GM21619 (cell line): ENCODE data around the gene CCDC102A.

Experiments
- ATAC-seq: cut with Tn5 transposase; IDR thresholded peaks from one replicate; pipeline ENCODE4 v1.9.1; 2021; ENCODE audit not compliant: unreplicated experiment

CCDC102A gene

DNA sequence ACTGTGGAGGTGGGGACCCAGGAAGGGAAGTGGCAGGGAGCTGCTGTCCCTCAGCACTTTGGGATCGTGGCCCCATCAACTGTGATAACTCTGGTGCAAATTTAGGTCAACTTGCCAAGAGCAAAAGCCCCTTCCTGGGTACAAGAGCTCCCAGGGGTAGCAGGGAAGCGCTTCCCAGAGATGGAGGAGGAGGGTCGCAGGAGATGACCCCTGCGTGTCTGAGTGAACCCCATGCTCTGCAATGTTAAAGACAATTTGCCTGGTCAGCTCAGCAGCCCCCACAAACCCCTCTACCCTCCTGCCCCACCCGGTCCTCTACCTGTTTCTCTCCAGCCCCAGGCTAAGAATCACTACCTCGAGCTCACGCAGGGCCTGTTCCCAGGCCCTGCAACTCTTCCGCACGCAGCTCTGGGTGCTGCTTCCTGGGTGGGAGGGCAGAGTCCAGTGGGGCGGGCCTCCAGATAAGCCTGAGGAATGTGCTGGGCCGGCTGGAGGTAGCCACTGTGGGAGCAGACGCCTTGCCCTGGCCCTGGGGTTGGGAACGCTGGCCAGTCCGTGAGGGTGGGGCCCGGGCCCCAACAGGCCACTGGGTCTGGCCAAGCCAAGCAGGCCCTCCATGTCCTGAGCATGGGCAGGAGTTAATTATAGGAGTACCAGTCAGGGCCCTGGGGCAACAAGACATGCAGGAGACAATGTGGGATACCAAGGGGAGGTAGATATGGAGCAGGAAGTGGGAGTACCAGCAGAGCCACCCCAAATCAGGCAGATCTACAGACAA lies 56.2 kb downstream of the CCDC102A start:
- no peak for ATAC-seq

DNA sequence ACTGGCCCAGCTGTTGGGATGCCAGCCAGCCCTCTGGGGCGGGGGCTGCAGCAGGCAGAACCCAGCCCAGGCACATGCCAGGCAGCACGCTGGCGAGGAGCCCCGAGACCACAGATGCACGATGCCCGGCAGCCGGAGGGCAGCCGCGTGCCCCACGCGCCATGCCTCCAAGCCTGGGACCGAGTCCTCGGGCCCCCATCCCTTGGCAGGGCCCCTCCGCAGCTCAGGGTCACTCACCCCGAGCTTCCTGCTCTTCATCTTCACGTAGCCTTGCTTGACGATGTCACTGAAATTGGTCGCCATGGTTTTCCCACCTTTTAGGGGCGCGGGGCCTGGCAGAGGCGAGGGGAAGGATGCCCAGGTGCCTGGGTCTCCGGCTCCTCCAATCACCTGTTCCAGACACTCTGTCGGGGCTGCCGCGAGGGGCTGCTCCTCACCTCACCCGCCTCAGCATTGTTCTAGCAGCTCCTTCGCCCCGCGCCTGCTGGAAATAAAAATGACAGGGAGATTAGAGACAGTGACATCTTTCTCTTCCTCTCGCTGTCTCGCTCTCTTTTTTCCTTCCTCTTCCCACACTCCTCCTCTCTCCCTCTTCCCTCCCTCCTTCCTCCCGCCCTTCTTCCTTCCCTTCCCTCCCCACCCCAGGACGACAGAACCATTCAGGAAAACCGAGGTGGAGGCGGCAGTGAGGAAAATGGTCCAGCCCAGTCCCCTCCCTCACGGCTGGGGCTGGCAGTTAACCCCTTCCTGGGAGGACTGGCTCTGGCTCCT lies 57.0 kb downstream of the CCDC102A start:
- ATAC-seq: no peak

DNA sequence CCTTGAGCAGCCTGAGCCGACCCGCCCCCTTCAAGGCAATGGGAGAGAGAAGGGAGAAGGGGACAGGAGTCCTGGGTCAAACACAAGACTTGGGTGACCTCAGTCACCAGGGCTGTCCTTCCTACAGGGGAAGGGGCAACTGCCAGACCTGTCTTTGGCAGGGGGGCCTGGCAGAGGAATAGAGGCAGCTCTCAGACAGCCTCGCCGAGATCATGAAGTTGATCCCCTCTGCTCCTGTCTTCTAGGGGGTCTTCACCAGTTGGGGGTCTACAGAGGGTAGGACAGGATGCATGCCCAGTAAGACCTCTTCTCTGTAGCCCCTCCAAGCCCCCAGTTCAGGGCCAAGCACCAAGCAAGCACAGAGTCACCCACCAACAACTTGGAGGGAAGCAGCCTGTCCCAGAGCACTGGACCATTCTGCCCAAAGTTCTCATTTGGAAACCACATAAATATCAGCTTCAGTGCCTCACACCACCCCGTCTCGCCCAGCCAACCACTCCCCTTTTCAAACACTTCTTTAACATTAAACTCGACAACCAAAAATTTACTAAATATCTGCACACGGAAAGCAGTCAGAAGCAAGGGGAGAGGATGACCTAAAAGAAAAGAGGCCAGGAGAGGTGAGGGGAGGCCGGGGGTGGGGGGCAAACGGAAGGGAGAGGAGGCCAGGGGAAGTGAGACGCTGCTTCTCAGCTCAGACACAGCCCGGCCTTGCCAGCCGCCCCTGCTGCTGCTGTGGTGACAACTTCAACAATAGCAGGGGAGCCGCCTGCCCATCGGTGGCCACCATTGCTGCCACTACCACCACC lies 57.8 kb downstream of the CCDC102A start:
- ATAC-seq: no peak

DNA sequence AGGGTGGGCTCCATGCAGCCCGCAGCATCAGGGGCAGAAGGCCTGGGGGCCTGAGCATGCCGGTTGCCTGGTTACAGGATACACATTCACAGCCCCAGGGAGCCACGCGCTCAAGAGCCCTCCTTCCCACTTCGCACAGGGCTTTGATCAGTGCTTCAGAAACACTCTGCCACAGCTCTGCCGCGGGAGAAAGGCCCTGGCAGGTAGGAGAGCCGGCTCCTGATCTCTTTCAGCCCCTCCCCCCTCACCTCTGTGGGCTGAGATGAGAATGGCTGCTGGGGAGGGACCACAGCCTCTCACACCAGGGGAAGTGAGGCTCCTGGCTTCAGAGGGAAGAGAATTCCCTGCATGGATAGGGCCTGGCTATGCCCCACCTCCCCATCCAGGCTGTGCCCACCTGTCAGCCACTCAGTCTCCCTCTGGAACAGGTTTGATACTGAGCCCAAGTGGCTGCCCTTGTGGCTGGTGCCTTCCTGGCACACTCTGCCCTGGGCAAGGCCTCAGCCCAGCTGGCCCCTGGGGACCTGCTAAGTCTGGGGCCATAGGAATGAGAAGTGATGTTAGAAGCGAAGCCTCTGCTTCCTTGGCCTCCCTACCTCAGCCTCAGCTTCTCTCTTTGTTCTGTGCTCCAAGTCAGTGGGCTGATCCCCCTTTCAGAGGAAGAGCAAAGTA lies 58.7 kb downstream of the CCDC102A start:
- ATAC-seq: no peak

DNA sequence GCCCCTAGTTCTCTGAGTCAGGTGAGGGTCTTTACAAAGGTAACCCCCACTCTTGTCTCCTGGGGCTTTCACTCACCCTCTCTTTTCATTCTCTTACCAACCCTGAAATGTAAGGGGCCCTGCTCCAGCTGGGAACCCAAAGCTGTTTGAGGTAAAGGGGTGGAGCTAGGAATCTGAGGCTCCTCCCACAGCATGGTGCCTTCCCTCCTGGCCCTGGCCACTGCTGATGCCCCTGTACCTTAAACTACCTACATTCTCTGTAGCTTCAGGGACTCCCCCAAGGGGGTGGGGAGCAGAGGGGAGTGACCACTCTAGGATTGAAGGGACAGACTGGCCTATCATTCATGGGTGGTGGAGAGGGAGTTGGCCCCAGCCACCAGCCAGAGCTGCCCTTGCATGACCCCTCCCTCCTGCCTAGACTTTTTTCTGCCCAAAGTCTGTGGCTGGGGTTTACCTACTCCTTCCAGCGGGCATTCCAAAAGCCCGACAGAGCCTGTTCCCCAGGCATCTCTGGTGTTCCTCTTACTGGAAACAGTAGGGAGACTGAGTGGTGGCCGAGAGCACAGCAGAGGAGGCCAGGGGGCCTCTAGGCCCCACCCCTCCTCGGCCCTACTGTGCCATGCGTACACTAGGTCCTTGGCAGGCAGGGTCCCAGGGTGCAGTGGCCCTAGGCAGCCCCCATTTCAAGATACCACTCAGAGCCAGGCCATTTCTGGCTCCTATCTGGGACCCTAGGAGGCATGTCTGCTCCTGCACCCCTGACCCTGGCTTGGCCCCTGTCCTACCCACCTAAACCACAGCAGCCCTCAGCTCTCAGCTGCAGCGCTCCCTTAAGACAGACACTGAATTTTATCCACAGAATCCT lies 59.6 kb downstream of the CCDC102A start:
- ATAC-seq: no peak

DNA sequence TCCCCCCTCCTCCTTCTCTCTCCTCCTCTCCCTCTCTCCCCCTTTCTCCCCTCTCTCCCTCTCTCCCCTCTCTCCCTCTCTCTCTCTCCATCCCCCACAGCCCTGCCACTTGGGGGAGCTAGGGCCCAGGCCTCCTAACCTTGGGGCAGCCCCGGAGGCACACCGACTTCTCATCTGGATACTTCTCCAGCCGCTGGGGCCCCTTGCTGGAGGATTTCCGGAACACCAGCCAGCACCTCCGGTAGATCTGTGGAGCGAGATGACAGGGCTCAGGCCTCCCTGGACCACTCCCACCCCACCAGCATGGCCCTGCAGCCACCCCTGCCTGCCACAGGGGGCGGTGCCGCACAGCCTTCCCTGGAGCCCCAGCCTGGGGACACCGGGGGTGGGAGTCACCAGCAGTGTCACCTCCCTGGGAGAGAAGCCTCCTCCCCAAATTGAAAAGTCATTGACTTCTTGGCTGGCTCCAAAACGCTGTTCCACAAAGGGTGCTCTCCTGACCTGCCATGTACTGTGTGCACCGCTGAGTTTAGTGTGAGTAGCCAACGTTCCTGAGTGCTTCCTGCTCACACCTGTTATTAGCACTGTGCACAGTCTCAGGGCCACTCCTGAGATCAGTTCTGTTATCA lies 60.5 kb downstream of the CCDC102A start:
- ATAC-seq: peak; percentile 98

DNA sequence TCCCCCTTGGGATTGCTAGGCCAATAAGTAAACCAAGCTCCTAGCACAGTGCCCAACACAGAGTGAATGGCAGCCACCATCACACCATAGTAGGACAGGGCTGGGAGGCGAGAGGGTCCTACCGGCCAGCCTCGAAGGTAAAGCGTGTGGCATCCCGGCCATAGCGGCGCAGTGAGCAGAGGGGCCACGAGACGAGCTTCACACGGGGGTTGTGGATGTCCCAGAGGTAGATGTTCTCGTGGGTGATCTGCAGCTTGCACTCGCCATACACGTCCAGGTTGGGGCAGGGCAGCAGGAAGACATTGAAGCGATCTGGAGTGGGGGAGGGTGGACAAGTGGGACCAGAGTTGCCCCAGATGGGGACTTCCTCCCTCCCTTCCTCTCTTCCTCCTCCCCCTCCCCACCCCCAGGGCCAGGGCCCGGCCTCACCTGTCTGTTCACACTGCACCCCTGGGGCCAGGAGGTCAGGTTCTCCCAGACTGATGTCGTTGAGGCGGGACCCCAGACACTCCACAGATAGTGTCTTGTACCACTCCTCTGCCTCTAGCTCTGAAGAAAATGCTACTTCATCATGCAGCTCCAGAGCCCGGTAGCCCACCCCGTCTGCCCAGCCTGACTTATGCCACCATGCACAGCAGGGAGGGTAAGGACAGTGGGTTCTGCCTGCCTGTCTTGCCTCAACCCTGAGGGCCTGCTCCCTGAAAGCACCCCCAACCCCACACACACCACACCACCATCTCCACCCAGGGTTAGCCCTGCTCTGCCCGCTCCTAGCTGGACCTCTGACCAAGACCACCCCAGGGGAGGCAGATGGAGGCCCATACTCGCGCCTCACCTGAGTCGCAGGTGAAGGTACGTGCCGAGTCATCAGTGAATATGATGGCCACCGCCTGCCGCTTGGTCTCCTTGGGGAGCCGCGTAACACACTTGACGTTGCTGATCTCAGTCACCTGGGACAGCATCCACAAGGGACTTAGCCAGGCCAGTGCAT lies 61.4 kb downstream of the CCDC102A start:
- no peak for ATAC-seq

DNA sequence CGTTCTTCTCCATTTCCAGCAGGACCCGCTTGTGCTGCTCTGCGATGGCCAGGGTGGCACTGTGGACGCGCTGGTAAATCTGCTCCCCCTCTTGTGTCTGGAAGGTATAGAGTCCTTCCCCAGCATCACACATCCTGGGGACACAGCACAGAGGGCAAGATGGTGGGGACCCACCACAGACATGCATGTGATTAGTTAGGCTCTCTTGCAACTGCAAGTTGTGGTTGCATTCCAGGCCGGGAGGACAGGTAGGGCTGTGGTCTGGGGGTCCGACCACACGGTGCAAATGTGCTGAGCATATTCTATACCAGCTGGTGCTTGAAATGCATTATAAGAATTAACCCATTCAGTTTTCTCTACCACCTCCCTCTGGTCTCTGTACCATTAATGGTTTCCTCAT lies 62.5 kb downstream of the CCDC102A start:
- ATAC-seq: no peak

DNA sequence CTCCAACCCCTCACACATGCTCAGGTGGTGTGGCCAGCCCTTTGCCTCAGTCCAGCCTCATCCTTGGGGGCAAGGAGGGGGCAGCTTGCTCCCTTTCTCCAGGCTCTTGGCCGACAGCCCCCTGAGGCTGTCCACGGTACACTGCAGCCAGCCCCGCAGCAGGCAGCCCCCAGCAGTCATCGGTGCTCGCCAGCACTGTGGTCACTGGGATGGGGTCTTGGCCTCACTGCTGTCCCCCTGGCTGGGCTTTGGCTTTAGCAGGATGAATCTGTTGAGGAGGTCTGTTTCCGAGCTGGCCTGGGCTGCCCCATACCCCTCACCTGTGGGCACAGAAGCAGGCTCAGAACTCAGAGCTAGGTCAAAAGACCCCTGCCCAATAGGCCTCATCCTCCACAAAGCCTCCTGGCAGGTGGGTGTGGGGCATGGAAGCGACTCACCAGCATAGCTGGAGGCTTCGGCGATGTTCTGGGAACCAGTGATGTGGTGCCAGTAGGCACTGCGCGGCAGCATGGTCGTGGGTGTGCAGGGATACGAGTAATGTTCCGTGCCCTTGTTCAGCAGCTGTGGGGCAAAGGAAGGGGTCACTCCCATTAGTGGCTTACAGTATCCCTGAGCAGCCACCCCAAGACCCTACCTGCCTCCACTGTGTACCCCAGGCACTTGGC lies 63.1 kb downstream of the CCDC102A start:
- no peak for ATAC-seq

DNA sequence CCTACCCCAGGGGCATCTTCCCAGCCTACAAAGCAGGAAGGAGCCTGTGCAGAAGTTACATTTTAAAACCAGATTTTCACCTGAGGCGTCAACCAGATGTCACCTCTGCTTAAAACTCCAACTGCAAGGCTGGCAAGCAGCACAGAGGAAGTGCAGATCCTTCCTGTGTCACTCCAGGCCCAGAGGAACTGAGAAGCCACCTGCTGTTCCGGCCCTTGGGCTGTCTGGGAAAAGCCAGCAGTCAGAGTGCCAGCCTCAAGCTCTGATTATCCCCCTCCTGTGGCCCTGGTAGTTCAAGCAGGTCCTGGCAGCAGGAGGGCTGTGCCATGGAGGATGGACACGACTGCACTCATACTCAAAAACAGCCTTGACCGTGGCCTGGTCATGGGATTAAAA lies 63.7 kb downstream of the CCDC102A start:
- ATAC-seq: no peak

DNA sequence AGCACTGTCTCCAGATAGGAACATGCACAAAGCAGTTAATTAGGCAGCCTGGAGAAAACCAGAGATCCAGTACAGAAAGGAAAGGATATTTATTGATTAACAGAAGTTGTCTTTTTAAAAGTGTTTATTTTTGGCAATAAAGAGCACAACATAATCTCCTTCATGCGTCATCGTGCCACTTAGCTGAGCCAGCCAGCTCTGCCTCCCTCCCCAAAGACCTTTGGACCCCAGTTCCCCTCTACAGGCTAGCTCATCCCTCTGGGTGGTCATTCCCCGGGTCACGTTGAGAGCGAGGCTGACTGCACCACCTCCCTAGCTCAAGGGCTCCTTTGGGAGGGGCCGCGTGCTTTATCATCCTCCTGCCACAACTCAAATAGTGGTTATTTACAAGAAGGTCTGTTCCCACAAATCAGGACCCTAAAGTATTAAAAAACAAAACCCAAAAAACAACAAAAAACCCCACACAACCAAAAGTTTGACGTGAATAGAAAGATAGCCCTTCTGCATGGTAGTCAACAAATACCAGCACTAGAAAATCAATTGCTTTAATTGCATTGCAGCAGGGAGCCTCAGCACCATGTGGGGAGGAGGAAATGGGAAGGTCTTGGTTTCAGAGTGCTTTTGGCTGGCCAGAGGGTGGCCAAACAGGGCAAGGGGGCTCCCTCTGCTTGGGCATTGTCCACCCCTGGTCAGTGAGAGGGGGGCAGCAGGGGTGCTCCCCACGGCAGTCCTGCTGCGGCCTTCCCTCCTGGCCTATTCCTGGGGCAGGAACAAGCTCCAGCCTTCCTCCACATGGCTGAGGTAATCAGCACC lies 64.3 kb downstream of the CCDC102A start:
- no peak for ATAC-seq

DNA sequence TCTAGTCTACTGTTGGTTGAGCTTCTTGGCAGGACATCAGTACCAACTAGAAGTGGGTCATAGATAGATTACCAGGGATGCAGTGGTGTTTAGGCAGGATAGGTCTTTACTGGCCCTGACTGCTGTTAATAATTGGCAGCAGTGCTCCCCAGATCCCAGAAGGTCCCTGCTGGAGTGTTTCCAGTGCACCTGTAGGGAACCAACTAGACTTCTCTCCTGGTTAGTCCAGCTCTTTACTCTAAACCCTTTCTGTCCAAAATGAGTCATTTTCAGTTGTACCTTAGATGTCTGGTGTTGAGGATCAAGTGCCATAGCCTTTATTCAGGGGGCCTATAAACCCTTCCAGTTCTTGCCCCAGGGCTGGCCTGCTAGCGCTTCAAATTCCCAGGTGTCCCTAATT lies 65.2 kb downstream of the CCDC102A start:
- ATAC-seq: no peak

DNA sequence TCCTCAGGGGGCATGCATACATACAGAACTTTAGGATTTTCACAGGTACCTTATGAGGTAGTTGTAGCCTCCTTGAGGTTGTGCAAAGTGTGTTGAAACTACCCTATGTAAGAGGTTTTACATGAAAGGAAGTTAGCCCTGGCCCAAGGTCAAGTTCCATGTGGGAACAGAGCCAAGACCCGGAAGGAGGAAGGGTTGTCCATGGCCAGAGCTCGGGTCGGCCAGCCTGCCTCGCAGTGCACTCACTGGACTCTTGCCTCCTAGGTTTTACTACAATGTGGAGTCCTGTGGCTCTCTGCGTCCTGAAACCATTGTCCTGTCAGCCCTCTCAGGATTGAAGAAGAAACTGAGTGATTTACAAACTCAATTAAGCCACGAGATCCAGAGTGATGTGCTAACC lies 65.7 kb downstream of the CCDC102A start:
- no peak for ATAC-seq

DNA sequence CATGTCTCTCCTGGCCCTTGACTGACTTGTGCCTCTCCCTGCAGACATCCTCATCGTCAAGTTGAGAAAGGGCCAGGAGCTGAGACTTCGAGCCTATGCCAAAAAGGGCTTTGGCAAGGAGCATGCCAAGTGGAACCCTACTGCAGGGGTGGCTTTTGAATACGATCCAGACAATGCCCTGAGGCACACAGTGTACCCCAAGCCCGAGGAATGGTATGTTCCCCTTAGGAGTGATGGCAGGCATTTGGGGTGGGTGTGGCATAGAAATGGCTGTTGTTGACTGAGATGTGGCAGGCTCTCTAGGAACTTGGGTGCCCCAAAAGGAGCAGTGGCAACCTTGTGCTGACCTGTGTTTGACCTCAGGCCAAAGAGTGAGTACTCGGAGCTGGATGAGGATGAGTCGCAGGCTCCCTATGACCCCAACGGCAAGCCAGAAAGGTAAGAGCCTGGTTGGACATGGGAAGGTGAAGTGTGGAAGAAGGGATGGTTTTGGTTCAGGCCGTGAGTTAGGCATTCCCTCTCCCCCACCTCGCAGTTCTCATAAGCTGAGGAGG lies 66.4 kb downstream of the CCDC102A start:
- no peak for ATAC-seq

DNA sequence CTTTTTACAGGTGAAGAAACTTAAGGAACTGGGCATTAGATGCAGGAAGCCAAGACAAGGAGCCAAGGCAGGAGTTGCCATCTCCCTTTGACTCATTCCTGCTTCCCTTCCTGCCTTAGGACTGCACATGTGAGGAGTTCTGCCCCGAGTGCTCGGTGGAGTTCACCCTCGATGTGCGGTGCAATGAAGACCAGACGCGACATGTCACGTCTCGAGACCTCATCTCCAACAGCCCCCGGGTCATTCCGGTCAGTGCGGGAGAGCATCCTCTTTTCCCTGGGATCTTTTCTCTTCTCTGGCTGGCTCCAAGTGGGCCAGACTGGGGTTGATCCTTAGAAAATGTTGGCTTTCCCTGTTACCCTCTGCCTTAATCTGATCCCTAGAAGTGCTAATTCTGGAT lies 67.3 kb downstream of the CCDC102A start:
- ATAC-seq: no peak

DNA sequence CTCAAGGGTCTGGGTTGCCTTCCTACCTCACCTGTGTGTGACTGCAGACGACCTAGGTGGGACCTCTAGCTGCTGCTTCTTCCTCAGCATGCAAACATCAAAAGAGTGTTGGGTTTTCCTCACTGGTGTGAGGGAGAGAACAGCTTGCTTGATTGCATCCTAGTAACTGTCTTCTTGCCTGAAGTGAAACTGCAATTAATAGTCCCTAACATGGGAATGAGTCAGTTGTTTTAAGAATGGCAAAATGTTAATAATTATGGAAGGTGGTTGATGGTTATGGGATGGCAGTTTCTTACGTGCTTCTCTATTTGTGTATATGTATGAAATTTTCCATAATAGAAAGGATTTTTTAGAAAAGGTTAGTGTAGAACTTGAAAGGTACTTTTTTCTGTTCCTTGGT lies 68.0 kb downstream of the CCDC102A start:
- ATAC-seq: no peak

DNA sequence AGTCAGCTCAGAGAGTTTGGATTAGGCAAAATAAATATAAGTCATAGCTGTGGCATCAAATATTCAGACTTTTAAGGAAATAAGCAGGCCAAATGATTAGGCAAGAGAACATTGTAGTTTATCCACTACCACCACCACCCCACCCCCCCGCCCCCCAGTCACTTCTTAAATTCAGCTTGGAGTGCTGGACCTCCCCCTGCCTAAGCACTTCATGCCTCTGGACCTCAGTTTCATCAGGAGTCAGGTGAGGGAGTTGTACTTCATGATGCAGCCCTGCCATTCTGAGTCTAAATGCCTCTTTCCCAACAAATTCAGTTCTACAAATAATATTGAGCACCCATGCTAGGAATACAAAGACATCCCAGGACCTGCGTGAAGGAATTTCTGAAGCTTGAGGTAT lies 71.8 kb downstream of the CCDC102A start:
- ATAC-seq: no peak
